Measurements from ENCODE around the gene ATP8A2. TPM values are rescaled to one million over a fixed set of nuclear protein-coding genes. Genes with fewer than 3 reads are reported as not detected.

The ATP8A2 gene
- total and polyA plus RNA-seq, 2 of the 4 experiments (the other 2 are of a cell fraction), result 0.02 to 0.18 TPM

DNA sequence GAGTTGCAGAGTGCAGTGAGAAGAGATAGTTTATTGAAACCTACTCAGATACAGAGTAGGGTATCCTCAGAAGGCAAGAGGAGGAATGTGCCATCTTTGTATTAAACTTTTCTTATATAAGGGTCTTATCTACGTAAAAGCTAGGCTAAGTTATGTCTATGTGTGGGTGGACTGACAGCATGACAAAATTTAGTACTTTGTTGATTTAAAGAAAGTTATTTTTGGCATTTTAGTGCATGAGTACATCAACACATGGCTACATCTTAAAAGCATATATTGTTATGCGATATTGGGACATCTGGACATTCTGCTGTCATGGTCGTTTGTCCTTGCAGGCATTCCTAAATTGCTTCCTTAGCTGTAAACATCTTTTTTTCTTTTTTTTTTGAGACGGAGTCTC is 19.0 kb upstream of the ATP8A2 start:
- WGBS, 2 experiments (ENCODE audit: extremely low coverage in 2 of 2, insufficient read length in 1 of 2), result no CpG with 5 or more reads among the region's 4 CpGs
- POLR2A ChIA-PET (ENCODE audit: unreplicated experiment), result no interaction called here
- Histone ChIP-seq H2BK120ac (ENCODE audit: low read depth, low read length) (no peak overlapping the region), H3K4me2 (ENCODE audit: low read depth, low read length) (no peak overlapping the region), H4K20me1 (ENCODE audit: insufficient read depth, low read length) (no peaks in the 10 kb centered on the region), H3K18ac (ENCODE audit: low read depth, low read length) (no peak overlapping the region), H2AFZ (replicated peaks; ENCODE audit: low read length, poor library complexity) (no peak overlapping the region), H3K79me1 (ENCODE audit: low read depth in 1 of 2, low read length in 2 of 2) (no peaks in the 10 kb centered on the region), H2BK20ac (ENCODE audit: low read depth, low read length) (no peak overlapping the region), H4K91ac (ENCODE audit: insufficient read depth, low read depth, low read length) (no peak overlapping the region), H3K4me3 (ENCODE audit: insufficient read depth, low read depth, low read length) (no peak overlapping the region), H3K9ac (ENCODE audit: low read depth, low read length) (no peak overlapping the region), H3K9me1 (ENCODE audit: insufficient read depth, low read length) (no peaks in the 10 kb centered on the region), H4K5ac (ENCODE audit: low read depth, low read length) (no peak overlapping the region), H3K14ac (replicated peaks; ENCODE audit: low read depth, low read length) (no peak overlapping the region), H3K9me3 (ENCODE audit: control insufficient read depth, insufficient read depth, low read length) (no peaks in the 10 kb centered on the region), H3K23ac (ENCODE audit: low read depth, low read length) (no peak overlapping the region), H3K56ac (ENCODE audit: extremely low read depth, insufficient read depth, low read length) (no peak overlapping the region), H3K4me1 (ENCODE audit: control insufficient read depth, insufficient read depth, low read length) (no peaks in the 10 kb centered on the region), H2AK9ac (replicated peaks; ENCODE audit: low read depth, low read length, poor library complexity) (no peak overlapping the region), H3K36me3 (ENCODE audit: control insufficient read depth, insufficient read depth, low read length) (no peaks in the 10 kb centered on the region), H3K27me3 (ENCODE audit: control insufficient read depth, insufficient read depth, low read length) (peaks cover 5% of the 10 kb centered on the region), H4K8ac (ENCODE audit: low read depth in 2 of 2, low read length in 2 of 2) (no peak overlapping the region), H2BK15ac (ENCODE audit: low read depth, low read length) (no peak overlapping the region), H3K4ac (ENCODE audit: low read depth, low read length) (no peak overlapping the region), H2AK5ac (ENCODE audit: low read depth, low read length) (no peak overlapping the region), H2BK5ac (ENCODE audit: low read depth, low read length, poor library complexity, severe bottlenecking) (no peak overlapping the region), H3K27ac (ENCODE audit: insufficient read depth, low read length) (no peak overlapping the region)
- ATAC-seq (ENCODE audit: low read depth) (no peak), DNase-seq (no peak)
- dilution Hi-C loops (cut with HindIII; ENCODE audit: low sequenced_read_pairs, unreplicated experiment), result no loop called here
- CTCF ChIA-PET, result no interaction called here
- intact Hi-C loops (cut with micrococcal nuclease), result no loop called here
- TF ChIP-seq, protein P1, sequence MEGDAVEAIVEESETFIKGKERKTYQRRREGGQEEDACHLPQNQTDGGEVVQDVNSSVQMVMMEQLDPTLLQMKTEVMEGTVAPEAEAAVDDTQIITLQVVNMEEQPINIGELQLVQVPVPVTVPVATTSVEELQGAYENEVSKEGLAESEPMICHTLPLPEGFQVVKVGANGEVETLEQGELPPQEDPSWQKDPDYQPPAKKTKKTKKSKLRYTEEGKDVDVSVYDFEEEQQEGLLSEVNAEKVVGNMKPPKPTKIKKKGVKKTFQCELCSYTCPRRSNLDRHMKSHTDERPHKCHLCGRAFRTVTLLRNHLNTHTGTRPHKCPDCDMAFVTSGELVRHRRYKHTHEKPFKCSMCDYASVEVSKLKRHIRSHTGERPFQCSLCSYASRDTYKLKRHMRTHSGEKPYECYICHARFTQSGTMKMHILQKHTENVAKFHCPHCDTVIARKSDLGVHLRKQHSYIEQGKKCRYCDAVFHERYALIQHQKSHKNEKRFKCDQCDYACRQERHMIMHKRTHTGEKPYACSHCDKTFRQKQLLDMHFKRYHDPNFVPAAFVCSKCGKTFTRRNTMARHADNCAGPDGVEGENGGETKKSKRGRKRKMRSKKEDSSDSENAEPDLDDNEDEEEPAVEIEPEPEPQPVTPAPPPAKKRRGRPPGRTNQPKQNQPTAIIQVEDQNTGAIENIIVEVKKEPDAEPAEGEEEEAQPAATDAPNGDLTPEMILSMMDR (conservative IDR thresholded peaks at IDR 0.05; ENCODE audit: low read depth, low read length), result no peak
- TF ChIP-seq CHD1 (IDR thresholded peaks at IDR 0.05; ENCODE audit: low read depth, low read length) (no peak), BHLHE40 (IDR thresholded peaks at IDR 0.05; ENCODE audit: low read depth, low read length) (no peak), NFE2L2 (IDR thresholded peaks at IDR 0.05; ENCODE audit: low read depth, low read length) (no peak), POLR2A (IDR thresholded peaks at IDR 0.05; ENCODE audit: low read depth, low read length) (no peak), MXI1 (IDR thresholded peaks at IDR 0.05; ENCODE audit: borderline replicate concordance, low read depth, low read length) (no peak), SMC3 (IDR thresholded peaks at IDR 0.05; ENCODE audit: low read depth, low read length) (no peak), MAZ (IDR thresholded peaks at IDR 0.05; ENCODE audit: borderline replicate concordance, low read depth, low read length) (no peak), FOS (IDR thresholded peaks at IDR 0.05; ENCODE audit: low read depth, low read length) (no peak), MAFK (IDR thresholded peaks at IDR 0.05; ENCODE audit: low read depth, low read length) (no peak)
- TF ChIP-seq, protein P2, sequence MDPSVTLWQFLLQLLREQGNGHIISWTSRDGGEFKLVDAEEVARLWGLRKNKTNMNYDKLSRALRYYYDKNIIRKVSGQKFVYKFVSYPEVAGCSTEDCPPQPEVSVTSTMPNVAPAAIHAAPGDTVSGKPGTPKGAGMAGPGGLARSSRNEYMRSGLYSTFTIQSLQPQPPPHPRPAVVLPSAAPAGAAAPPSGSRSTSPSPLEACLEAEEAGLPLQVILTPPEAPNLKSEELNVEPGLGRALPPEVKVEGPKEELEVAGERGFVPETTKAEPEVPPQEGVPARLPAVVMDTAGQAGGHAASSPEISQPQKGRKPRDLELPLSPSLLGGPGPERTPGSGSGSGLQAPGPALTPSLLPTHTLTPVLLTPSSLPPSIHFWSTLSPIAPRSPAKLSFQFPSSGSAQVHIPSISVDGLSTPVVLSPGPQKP (IDR thresholded peaks at IDR 0.05; ENCODE audit: borderline replicate concordance, low read depth, low read length), result no peak
- in situ Hi-C loops (cut with MboI; ENCODE audit: low sequenced_read_pairs), result no loop called here
- no TSS peak for BruUV-seq (replicated peaks)
